GM12873 (cell line): ENCODE results near the gene ITGB4.

Source experiments
- TF ChIP-seq, protein P1 (sequence below): IDR thresholded peaks from 2 replicates; pipeline ENCODE4 v1.5.1; 2012; ENCODE audit warnings: low read depth, mild to moderate bottlenecking, moderate library complexity, low read length, control low read depth; ENCODE audit not compliant: insufficient read depth; ENCODE audit errors: missing control alignments

Gene ITGB4

DNA sequence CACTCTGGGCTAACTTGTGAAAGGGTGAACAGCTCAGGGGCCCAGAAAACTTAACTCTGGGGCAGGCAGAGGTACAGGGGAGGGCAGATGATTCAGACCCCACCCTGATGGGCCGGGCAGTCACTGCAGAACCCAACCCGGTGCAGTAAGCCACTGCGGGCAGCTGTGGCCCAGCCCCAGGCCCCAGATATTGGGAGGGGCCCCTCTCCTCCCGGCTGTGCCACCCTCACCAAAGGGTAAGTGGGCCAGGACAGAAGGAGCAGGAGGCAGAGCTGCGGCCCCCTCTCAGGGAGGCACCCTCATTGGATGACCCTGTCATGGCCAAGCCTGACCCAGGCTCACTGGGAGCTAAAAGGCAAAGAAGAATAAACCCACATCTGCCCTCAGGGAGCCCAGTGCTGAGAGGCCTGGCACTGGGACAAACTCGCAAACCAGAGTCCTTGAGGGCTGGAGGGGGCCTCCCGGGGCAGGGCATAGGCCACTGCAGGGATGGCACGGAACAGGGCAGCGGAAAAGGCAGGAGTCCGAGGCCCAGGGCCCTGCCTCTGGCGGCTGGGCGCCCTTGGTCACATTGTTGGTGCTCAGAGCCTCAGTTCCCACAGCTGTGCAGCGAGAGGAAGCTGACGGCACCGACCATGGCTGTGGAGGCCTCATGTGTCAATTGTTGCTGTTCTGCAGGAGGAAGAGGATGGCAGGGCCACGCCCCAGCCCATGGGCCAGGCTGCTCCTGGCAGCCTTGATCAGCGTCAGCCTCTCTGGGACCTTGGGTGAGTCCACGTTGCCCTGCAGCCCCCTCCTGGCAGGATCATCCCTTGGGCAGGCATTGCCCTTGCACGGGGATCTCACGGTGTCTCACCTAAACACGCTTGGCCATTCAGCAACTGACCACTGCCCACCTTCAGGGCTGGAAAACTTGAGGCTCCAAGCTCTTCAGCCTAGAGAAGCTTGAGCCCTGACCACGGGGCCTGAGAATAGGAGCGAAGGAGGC, 3.1 kb downstream of the ITGB4 start:
- TF ChIP-seq, protein P1, sequence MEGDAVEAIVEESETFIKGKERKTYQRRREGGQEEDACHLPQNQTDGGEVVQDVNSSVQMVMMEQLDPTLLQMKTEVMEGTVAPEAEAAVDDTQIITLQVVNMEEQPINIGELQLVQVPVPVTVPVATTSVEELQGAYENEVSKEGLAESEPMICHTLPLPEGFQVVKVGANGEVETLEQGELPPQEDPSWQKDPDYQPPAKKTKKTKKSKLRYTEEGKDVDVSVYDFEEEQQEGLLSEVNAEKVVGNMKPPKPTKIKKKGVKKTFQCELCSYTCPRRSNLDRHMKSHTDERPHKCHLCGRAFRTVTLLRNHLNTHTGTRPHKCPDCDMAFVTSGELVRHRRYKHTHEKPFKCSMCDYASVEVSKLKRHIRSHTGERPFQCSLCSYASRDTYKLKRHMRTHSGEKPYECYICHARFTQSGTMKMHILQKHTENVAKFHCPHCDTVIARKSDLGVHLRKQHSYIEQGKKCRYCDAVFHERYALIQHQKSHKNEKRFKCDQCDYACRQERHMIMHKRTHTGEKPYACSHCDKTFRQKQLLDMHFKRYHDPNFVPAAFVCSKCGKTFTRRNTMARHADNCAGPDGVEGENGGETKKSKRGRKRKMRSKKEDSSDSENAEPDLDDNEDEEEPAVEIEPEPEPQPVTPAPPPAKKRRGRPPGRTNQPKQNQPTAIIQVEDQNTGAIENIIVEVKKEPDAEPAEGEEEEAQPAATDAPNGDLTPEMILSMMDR, result no peak

DNA sequence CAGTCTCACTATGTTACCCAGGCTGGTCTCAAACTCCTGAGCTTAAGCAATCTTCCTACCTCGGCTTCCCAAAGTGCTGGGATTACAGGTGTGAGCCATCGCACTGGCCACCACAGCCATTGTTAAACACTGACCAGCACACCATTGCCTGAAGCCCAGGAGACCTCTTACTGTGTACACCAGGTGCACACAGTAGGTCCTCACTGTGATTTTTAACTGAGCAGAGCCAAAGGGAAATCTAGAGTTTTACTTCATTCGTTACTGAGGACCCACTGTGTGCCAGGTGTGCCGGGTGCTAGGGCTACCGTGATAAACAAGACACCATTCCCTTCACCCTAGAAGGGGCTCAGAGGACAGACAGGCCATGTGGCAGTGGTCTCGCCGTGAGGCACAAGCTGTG, 4.2 kb downstream of the ITGB4 start:
- TF ChIP-seq, protein P1, result no peak

- TF ChIP-seq, protein P1, result no peak
Observed at GRCh38 chr17:75727391-75727790, 6.1 kb downstream of the ITGB4 start.

DNA sequence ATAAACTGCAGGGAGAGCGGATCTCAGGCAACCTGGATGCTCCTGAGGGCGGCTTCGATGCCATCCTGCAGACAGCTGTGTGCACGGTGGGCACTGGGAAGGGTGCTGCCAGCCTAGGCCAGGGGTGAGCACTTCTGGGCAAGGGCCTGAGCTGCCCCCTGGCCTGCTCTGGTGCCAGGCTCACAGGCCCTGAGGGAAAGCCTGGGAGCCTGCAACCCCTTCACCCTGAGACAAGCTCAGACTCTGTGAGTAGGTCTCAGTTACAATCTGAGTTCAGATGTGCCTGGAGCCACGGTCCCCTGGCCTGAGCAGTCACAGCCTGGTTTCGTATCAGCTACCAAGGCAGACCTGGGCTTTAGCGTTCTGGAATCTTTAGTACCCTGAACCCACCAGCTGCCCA, 8.1 kb downstream of the ITGB4 start:
- TF ChIP-seq, protein P1, result no peak

GRCh38 chr17:75730065-75730464, 8.8 kb downstream of the ITGB4 start:
- TF ChIP-seq, protein P1, result no peak

DNA sequence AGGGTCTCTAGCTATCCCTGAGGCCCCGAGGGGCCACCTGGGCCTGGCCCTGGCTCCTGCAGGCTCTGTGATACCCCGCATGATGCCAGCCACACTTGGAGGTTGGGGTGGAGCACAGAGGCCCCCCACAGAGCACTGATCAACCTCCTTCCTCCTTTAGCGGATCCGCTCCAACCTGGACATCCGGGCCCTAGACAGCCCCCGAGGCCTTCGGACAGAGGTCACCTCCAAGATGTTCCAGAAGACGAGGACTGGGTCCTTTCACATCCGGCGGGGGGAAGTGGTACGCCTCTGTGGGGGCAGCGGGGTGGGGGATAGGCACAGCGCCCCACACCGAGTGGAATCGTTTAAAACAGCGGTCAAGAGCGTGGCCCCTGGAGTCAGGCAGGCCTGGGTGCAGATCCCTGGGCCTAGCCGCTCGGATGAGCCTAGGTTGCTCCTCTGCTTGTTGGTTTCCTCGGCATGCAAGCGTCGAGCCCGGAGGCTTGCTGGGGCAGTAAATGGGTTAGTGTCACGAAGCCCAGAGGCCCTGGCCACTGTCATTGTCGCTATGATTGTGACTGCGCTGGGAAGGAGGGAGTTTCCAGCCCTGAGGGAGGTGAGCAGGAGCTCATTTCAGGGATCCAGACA, 9.9 kb downstream of the ITGB4 start:
- TF ChIP-seq, protein P1, result no peak

- TF ChIP-seq, protein P1, result no peak
Observed at GRCh38 chr17:75731716-75732498, 10.6 kb downstream of the ITGB4 start.
